GM20431 (cell line): Measurements from ENCODE around the gene RMDN2.

Experiments
- in situ Hi-C: fragments of 300-500 bp; cut with MseI, MboI; formaldehyde crosslinking; loops from one replicate; pipeline ENCODE4 v1.15.0; 2020; ENCODE audit warnings: low sequenced_read_pairs; ENCODE audit not compliant: unreplicated experiment

Gene RMDN2

GRCh38 chr2:37925063-37925897, at the start of gene RMDN2:
Gene RMDN2 (plus strand): TSS chr2:37925287. CDS start chr2:37929278, 3,991 bp downstream.
- in situ Hi-C loops, result no loop called here

GRCh38 chr2:37875403-37875906, 49.6 kb upstream of the RMDN2 start:
- in situ Hi-C loops, result no loop called here

DNA sequence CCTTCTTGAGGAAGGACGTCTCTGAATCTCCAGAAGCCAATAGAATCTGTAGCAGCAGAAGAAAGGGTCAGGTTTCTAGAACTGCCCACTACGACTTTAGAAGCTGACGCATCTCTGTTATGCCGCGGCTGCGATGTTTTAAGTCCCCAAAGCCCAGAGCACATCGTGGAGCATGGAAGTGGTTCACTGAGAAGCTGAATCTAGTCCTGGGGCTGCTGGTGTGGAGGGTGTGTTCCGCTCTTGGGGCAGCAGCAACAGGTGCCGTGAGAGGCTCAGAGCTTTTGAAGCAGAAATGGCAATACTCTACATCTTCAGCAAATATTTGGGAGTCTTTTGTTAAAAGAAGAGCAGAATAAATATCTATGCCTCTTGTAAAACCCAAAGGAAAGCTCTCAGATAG, 48.9 kb upstream of the RMDN2 start:
- in situ Hi-C loops, result no loop called here

DNA sequence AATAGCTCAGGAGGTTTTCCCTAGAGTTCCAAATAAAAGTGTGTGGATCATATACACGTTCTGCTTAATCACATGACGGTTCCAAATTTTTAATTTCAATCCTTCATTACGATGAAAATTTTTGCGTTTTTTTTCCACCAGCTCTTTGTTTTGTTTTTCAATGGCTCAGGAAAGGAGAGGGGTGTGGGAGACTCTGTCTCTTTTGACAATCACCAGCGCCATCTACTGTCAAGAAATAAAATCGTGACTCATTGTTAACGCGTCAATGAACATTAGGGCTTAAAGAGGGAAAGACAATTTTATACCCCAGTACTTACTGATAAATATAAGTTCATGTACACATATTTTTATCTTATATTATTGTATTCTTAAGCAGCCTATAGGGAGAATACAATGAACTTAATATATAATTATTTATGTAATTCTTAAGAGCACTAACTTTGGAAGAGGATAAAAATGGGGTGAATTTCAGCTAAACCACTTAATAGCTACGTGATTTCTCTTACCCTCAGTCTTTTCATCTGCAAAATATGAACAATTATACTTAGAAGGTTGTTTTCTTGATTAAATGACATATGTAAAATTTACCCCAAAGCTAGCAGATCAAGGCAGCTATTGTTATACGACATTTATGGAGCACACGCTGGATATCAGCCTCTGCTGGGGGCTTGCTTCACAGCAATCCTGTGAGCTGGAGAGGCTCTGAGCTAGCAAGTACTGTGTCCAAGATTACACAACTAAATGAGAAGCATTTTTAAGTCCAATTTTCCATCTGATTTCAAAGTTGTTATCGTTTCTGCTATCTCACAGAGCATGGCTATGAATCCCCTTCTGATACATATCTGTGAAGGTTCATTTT, 47.4 kb upstream of the RMDN2 start:
- in situ Hi-C loops, result no loop called here

GRCh38 chr2:37878536-37878935, 46.6 kb upstream of the RMDN2 start:
- in situ Hi-C loops, result no loop called here

DNA sequence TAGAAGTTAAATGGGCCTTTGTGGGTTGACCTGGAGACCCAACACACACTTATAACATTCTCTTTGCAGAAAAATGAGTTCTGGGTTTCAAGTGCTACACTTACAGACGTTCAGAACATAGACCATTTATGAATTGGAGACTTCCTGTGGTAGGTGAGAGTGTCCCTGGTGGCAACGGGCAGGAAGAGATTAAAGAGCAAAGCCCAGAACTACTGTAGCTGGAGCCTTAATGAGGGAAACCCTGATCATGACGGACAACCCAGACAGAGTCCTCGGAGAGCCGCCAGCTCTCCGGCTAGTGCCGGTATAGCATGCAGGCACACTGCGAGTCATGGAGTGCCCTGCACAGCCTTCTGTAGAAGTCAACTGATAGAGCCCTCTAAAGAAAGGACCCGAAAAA, 44.5 kb upstream of the RMDN2 start:
- in situ Hi-C loops, result no loop called here

DNA sequence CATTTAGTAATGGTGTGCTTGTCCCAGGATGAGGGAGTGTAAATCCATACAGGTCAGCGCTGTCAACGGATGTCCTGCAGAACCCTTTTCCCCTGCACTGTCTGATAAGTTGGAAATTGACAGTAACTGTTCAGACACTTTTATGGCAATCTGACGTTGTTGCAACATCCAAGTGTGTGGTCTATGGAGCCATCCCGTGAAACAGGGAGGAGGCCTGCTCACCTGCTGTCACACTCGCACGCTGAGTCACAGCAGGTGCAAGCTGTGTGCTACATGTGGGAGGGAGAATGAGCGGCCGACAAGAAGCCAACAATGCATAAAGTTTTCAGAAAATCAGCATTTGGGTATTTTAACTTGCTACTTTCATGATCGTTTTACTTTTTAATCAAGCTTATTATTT, 43.7 kb upstream of the RMDN2 start:
- in situ Hi-C loops, result no loop called here

GRCh38 chr2:37882036-37882435, 43.1 kb upstream of the RMDN2 start:
- in situ Hi-C loops, result no loop called here

DNA sequence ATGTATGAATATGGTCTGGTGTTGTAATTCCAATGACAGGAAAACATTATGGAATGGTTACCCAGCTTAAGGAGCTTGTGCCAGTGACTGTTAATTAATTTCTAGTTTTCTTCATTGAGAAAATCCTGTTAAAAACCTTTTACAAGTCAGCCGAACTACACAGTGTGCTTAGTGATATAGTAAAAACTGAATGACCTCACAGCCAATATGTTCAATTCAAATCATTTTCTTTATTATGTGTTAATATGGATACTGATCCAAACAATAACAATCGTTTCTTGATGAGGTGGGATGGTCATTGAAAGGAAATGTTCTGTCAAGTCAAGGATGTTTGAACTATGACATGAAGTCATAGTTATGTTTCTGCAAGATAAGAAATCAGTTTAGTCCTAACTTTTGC, 41.6 kb upstream of the RMDN2 start:
- in situ Hi-C loops, result no loop called here

GRCh38 chr2:37885329-37885993, 39.6 kb upstream of the RMDN2 start:
- in situ Hi-C loops, result no loop called here

DNA sequence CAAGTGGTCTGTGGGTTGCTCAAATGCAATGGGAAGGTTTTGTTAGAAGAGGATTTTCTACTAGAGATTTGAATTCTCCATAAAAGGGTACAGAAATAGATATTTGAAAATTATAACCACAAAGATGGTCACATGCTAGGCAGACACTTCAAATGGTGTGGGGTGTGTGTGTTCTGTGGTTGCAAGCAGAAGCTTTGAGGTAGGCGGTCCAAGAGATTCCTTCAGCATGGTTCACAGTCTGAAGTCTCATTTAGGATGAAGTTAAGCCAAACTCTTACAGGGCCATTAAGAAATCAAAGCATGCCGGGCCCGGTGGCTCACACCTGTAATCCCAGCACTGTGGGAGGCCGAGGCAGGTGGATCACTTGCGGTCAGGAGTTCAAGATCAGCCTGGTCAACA, 38.3 kb upstream of the RMDN2 start:
- in situ Hi-C loops, result no loop called here

GRCh38 chr2:37887286-37887685, 37.8 kb upstream of the RMDN2 start:
- in situ Hi-C loops, result no loop called here

- in situ Hi-C loops, result no loop called here
Observed at GRCh38 chr2:37890893-37891495, 34.1 kb upstream of the RMDN2 start.

DNA sequence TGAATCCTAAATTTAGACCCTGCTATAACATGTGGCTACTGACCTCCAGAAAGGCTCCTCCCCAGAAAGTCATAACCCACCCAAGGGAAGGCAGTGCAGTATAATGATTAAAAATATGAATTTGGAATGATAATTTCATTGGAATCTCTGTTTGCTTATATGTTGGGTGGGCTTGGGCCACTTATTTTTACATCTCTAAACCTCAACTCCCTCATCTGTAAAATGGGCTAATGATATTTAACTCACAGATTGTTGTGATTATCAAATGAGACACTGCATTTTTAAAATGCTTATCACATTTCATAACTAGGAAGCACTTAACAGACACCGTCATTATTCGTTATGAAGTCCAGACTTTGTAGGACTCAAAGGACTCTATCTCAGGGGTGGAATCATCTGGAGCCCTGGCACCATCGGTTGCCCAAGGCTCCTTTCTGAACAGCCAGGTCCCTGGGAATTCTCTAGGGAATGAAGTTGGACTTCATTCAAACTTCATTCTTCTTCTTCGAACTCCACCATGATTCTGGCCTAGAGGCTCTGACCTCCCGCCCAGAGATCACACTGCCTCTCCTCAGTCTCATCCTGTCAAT, 33.1 kb upstream of the RMDN2 start:
- in situ Hi-C loops, result no loop called here

GRCh38 chr2:37892436-37893114, 32.5 kb upstream of the RMDN2 start:
- in situ Hi-C loops, result no loop called here

DNA sequence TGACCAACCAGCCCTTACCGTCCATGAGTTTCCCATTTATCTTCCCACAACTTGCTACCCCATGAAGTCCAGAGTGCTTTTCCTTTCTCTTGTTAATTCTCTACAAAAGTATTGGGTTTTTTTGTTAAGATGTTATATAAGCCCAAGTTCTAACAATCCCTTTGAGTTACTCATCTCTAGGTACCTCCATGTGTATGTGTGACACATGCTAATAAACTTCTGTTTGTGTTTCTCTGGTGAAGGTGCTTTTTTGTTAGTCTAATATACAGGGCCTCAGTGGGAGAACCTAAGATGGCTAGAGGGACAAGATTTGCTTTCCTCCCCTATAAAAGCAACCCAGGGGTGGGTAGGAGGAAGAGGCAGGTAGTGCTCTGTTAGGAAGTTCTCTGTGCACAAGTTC, 31.8 kb upstream of the RMDN2 start:
- in situ Hi-C loops, result no loop called here

DNA sequence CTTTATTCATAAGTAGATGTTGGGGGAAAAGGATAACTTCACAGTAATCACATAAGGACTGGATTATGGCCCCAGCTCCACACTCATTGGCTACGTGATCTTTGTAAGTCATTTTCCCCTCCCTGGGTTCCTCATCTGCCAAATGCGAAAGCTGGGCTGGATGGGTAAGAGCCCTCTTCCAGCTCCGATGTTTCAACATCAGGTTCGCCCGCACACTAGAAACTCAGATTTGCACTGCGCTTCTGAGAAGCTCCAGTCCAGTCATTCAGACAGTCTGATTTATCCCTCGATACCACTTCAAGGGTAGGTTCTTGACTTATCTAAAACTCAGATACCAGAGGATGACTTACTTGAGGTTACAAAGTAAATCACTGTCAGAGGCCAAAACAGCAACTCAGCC, 31.0 kb upstream of the RMDN2 start:
- in situ Hi-C loops, result no loop called here

DNA sequence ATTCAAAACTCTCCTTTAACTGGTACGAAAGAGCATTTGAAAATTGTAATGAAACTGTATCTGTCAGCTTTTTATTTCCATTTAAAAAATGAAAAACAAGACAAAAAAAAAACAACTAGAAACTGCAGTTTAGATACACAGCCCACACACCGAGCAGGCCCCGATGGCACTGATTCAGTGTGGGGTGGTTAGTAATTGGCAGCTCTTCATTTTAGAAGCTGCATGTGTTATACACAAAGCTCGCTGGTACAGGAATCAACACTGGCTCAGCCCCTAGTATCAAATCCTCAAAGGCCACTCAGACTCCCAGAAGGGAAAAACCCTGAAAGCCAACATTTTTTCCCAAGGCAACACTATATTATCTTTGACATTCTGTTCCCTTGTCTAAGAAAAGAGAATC, 30.5 kb upstream of the RMDN2 start:
- in situ Hi-C loops, result no loop called here

DNA sequence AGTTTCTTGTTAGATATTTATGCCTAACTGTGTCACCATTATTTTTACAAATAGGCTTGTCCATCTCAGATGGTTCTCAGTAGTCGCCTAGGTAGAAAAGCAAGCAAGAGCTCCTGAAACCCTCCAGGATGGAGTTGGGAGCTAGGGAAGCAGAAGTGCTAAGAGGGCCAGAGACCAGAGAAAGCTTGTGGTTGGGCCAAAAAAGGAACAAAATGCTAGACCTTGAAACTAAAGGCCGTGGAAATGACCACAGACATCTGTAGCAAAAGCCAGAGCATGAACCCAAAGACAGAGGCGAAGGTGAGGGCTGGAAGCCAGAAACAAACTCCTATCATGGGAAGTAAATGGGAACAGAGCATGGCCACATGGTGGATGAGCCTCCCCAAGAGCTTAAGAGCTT, 29.9 kb upstream of the RMDN2 start:
- in situ Hi-C loops, result no loop called here
